A549 treated with AZD9567 at 1 μM for 4 hours (cell line): ENCODE measurements around the gene RPAIN. TPM values are rescaled to one million over a fixed set of nuclear protein-coding genes. Genes with fewer than 3 reads are reported as not detected.

Experiments used
- total RNA-seq: library from RNA; stranded (reverse); fragments of 200-300 nt; extraction: Qiagen RNA extraction; gene quantifications from 5 replicates; pipeline ENCODE4 v1.2.3, GENCODE V29; 2022; ENCODE audit not compliant: insufficient read depth

Gene RPAIN
- 34.5 to 42.1 TPM (median 35.9 TPM) in 5 replicates for total RNA-seq

GRCh38 chr17:5419959-5420653 is at the start of gene RPAIN:
RPAIN (plus strand) TSS chr17:5420182; CDS start chr17:5420211, 29 bp downstream.

GRCh38 chr17:5419356-5419958 is 525 bp upstream of the RPAIN start, which contains the start of gene NUP88:
NUP88 (minus strand) TSS chr17:5419662; CDS start chr17:5419650, 12 bp downstream.

GRCh38 chr17:5438716-5439445 is 18.9 kb downstream of the RPAIN start, which contains the start of gene C1QBP:
C1QBP (minus strand) TSS chr17:5439155; CDS start chr17:5439073, 82 bp downstream.

Other genes with a start within 250 kb of the RPAIN start
- gene ZNF594, start 228.3 kb upstream of the RPAIN start, total RNA-seq, result 1.3 to 1.9 TPM (median 1.4 TPM) in 5 replicates
- gene SCIMP, start 185.3 kb upstream of the RPAIN start, total RNA-seq, result not detected in 5 replicates
- gene RABEP1, start 137.9 kb upstream of the RPAIN start, total RNA-seq, result 27.9 to 43.9 TPM (median 41.2 TPM) in 5 replicates
- 75.5 to 144 TPM (median 84.8 TPM) in 5 replicates for gene NUP88, start 520 bp upstream of the RPAIN start, total RNA-seq
- gene C1QBP, start 19.0 kb downstream of the RPAIN start, total RNA-seq, result 521 to 583 TPM (median 568 TPM) in 5 replicates
- 23.1 to 30.9 TPM (median 29.2 TPM) in 5 replicates for gene DHX33, start 48.8 kb downstream of the RPAIN start, total RNA-seq
- 104 to 112 TPM (median 110 TPM) in 5 replicates for gene DERL2, start 66.0 kb downstream of the RPAIN start, total RNA-seq
- 15.8 to 18.7 TPM (median 15.9 TPM) in 5 replicates for gene MIS12, start 66.4 kb downstream of the RPAIN start, total RNA-seq
- gene NLRP1, start 164.3 kb downstream of the RPAIN start, total RNA-seq, result 2.1 to 3.4 TPM (median 2.4 TPM) in 5 replicates